Body of pancreas (tissue), 4 donors: Measurements from ENCODE around the gene RECK. TPM values are rescaled to one million over a fixed set of nuclear protein-coding genes. Genes with fewer than 3 reads are reported as not detected.

Experiments used
- ATAC-seq: fragments of 150-250 bp; one replicate; pipeline ENCODE4 v1.9.1; 2016
- DNase-seq, 4 donors: peaks; one replicate each; pipeline ENCODE4 v3.0.0-alpha.2; 2019
- H3K27ac ChIP-seq, 4 donors: fragments of 200-600 bp; sonication (generic); 1 replicate in 3 of 4; 2 replicates in 1 of 4; pipeline versions ENCODE4 v1.5.1 to v1.6.1; 2016 to 2019; ENCODE audit warnings: mild to moderate bottlenecking in 1 of 4, mixed read lengths in 1 of 4, moderate library complexity in 1 of 4
- H3K27me3 ChIP-seq, 2 donors: fragments of 200-600 bp; sonication (generic); one replicate each; pipeline ENCODE4 v1.6.0; 2016; ENCODE audit warnings: mild to moderate bottlenecking in 1 of 2
- H3K36me3 ChIP-seq, 2 donors: fragments of 200-600 bp; sonication (generic); replicated peaks in 1 of 2; 2 replicates each; pipeline ENCODE4 v1.5.1; 2016; ENCODE audit warnings: low read depth in 2 of 2; ENCODE audit not compliant: insufficient read depth in 1 of 2
- H3K4me1 ChIP-seq: fragments of 200-600 bp; sonication (generic); one replicate; pipeline ENCODE4 v1.6.0; 2016
- H3K4me3 ChIP-seq, 2 donors: fragments of 200-600 bp; sonication (generic); 1 replicate in 1 of 2; 2 replicates in 1 of 2; pipeline ENCODE4 v1.5.1; 2016 to 2019
- H3K9me3 ChIP-seq, 3 donors: fragments of 200-600 bp; sonication (generic); 1 replicate in 2 of 3; 2 replicates in 1 of 3; pipeline ENCODE4 v1.5.1; 2016
- CTCF ChIP-seq, 7 experiments: fragments of 450-650 bp in 4 of 7; fragments of 200-600 bp in 3 of 7; sonication (generic) in 3 of 7; IDR thresholded peaks; one replicate each; pipeline ENCODE4 v1.5.1; 2016 to 2019; ENCODE audit warnings: antibody characterized with exemption in 7 of 7
- POLR2A ChIP-seq, 3 donors: fragments of 450-650 bp; IDR thresholded peaks; one replicate each; pipeline ENCODE4 v1.6.1; 2016; ENCODE audit warnings: antibody characterized with exemption in 3 of 3, mild to moderate bottlenecking in 2 of 3
- WGBS, 2 donors: methylation state at CpG; one replicate each; pipeline ENCODE4 v1.1.5; 2017; 5-methylcytosine and 5-hydroxymethylcytosine counted together
- intact Hi-C: fragments of 100-400 bp; cut with DNase I; formaldehyde crosslinking; loops from one replicate; pipeline ENCODE4 v1.15.1; 2023
- total RNA-seq, 2 donors: library from RNA; depleted of rRNA; stranded (reverse); fragments of >200 nt; gene quantifications; one replicate each; pipeline ENCODE4 v1.1.0, GENCODE V29; 2016

Gene RECK
- total RNA-seq, 2 donors from 2014 or later: 2.6 to 7.0 TPM

GRCh38 chr9:36092014-36092413 is 55.3 kb downstream of the RECK start:
- 95 to 96% methylated on average over 1 of the region's 1 CpG for WGBS, 2 donors
- intact Hi-C loops: no loop called here
- no peak overlapping the region for H3K4me3 ChIP-seq
- DNase-seq: no peak
- peaks cover 16% of the 10 kb centered on the region for H3K4me1 ChIP-seq
- no peaks in the 10 kb centered on the region for H3K9me3 ChIP-seq
- H3K27me3 ChIP-seq: no peaks in the 10 kb centered on the region
- ATAC-seq: no peak
- H3K27ac ChIP-seq: peak overlapping the region in 2 of 4 donors; percentile 14 to 54
- TF ChIP-seq CTCF (IDR thresholded peaks at IDR 0.05) (no peak), POLR2A (IDR thresholded peaks at IDR 0.05) (no peak)
- H3K36me3 ChIP-seq: no peaks in the 10 kb centered on the region

DNA sequence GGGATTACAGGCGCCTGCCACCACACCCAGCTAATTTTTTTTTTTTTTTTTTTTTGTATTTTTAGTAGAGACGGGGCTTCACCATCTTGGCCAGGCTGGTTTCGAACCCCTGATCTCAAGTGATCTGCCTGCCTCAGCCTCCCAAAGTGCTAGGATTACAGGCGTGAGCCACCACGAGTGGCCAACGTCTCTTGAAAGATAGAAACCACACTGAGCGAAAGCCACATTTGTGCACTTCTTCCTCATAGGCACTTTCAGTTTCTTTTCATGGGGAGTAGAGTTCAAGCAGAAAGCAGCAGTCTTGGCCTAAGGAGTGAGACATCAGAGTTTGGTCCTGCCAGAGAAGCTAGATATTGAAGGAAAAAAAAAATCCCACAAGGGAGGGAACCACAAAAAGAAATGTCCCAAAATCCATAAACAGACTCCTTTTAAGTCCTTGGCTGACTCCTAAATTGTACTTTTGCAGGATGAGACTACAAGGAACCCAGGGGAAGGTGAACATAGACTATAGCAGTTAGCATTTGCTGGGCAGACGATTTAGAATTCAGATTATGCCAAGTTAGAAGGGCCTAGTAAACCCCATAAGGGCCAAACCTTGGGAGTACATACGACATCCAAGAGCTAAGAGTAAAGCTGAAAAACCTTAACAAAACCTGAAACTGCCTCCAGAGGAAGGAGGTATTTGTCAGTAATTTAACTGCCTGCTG is 55.9 kb downstream of the RECK start:
- DNase-seq (peak in 1 of 4 donors; percentile 3), ATAC-seq (no peak)
- H3K27me3 ChIP-seq: no peaks in the 10 kb centered on the region
- H3K27ac ChIP-seq: peak overlapping the region in 1 of 4 donors; percentile 54
- H3K4me3 ChIP-seq: no peak overlapping the region
- no peaks in the 10 kb centered on the region for H3K36me3 ChIP-seq
- H3K9me3 ChIP-seq: no peaks in the 10 kb centered on the region
- peaks cover 16% of the 10 kb centered on the region for H3K4me1 ChIP-seq
- WGBS, 2 donors: 83 to 84% methylated on average over 9 of the region's 9 CpGs
- intact Hi-C loops: no loop called here
- no peak for TF ChIP-seq CTCF (IDR thresholded peaks at IDR 0.05)
- TF ChIP-seq POLR2A (IDR thresholded peaks at IDR 0.05): no peak

- DNase-seq (no peak), ATAC-seq (no peak)
- Histone ChIP-seq H3K36me3 (no peaks in the 10 kb centered on the region), H3K27ac (no peak overlapping the region), H3K4me1 (peaks cover 16% of the 10 kb centered on the region), H3K9me3 (no peaks in the 10 kb centered on the region), H3K4me3 (no peak overlapping the region), H3K27me3 (no peaks in the 10 kb centered on the region)
- intact Hi-C loops: no loop called here
- WGBS, 2 donors: 85 to 88% methylated on average over 2 of the region's 2 CpGs
- TF ChIP-seq POLR2A (IDR thresholded peaks at IDR 0.05): no peak
Observed at GRCh38 chr9:36093384-36093783, 56.7 kb downstream of the RECK start.

DNA sequence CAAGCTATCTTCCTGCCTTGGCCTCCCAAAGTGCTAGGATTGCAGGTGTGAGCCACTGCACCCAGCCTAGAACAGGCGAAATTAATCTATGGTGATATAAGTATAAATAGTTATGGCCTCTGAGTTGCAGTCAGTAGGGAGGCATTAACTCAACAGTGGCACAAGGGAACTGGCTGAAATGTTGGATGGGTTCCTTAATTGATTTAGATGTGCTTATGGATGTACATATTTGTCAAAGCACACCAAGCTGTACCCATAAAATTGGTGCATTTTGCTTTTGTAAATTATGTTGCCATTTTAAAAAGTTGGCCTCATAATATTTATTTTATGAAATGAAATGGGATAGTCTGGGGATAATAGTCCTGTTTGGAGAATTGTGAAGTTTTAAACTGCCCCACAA is 63.0 kb downstream of the RECK start:
- 83 to 94% methylated on average over 1 of the region's 1 CpG for WGBS, 2 donors
- no peak for DNase-seq
- TF ChIP-seq CTCF (IDR thresholded peaks at IDR 0.05): no peak
- TF ChIP-seq POLR2A (IDR thresholded peaks at IDR 0.05): no peak
- no peaks in the 10 kb centered on the region for H3K27me3 ChIP-seq
- intact Hi-C loops: loop anchor here (5.0 kb wide), 1 partner anchor 68 kb away; the partner anchor contains the start of gene CCIN
- no peaks in the 10 kb centered on the region for H3K9me3 ChIP-seq
- no peaks in the 10 kb centered on the region for H3K4me1 ChIP-seq
- ATAC-seq: no peak
- H3K27ac ChIP-seq: no peak overlapping the region
- no peaks in the 10 kb centered on the region for H3K36me3 ChIP-seq
- H3K4me3 ChIP-seq: no peak overlapping the region

- no peak overlapping the region for H3K4me3 ChIP-seq
- ATAC-seq (no peak), DNase-seq (no peak)
- WGBS, 2 donors: 59 to 77% methylated on average over 3 of the region's 3 CpGs
- H3K9me3 ChIP-seq: no peaks in the 10 kb centered on the region
- no peaks in the 10 kb centered on the region for H3K4me1 ChIP-seq
- no peaks in the 10 kb centered on the region for H3K36me3 ChIP-seq
- no peak for TF ChIP-seq POLR2A (IDR thresholded peaks at IDR 0.05)
- TF ChIP-seq CTCF (IDR thresholded peaks at IDR 0.05): no peak
- H3K27me3 ChIP-seq: no peaks in the 10 kb centered on the region
- H3K27ac ChIP-seq: no peak overlapping the region
- intact Hi-C loops: loop anchor here (5.0 kb wide), 1 partner anchor 67 kb away; the partner anchor contains the start of gene CCIN
Observed at GRCh38 chr9:36100532-36100931, 63.8 kb downstream of the RECK start.
